ENCODE measurements around the gene SORCS2.

- TF ChIP-seq CTCF (IDR thresholded peaks at IDR 0.05) (no peak), POLR2A (IDR thresholded peaks at IDR 0.05) (no peak), POLR2AphosphoS5 (IDR thresholded peaks at IDR 0.05) (no peak)
Observed at GRCh38 chr4:7158081-7158750, 34.1 kb upstream of the SORCS2 start.
